HepG2 (cell line): ENCODE measurements around the gene OTOP2. TPM values are rescaled to one million over a fixed set of nuclear protein-coding genes. Genes with fewer than 3 reads are reported as not detected.

Source experiments
- ATAC-seq: fragments of 200-7000 bp; cut with Tn5 transposase; 3 replicates; pipeline ENCODE4 v1.9.1; 2020; ENCODE audit warnings: mild to moderate bottlenecking, moderate library complexity
- BruUV-seq: library from RNA; stranded (reverse); fragments of 400-500 nt; replicated peaks from 2 replicates; lab custom pipeline; 2021; lab: Mats Ljungman, UMichigan
- CTCF ChIA-PET: fragments of 300-600 bp; formaldehyde crosslinking; extraction: SDS; loops from one replicate; lab custom pipeline; 2021; ENCODE audit warnings: low total read pairs, inconsistent platforms, low intra/inter-chr PET ratio; lab: Yijun Ruan, JAX
- POLR2A ChIA-PET: fragments of 350-600 bp; sonication (Branson Sonifier 250); formaldehyde crosslinking; loops from one replicate; lab custom pipeline; 2020; ENCODE audit warnings: antibody characterized with exemption, inconsistent platforms; lab: Yijun Ruan, JAX
- DNase-seq: peaks from one replicate; pipeline ENCODE4 v3.0.0-alpha.2; 2015; ENCODE audit warnings: low spot score
- FAIRE-seq: peaks from 3 replicates; lab custom pipeline; 2011; peaks lifted over from hg19 to GRCh38; lab: Jason Lieb, UNC
- H2AFZ ChIP-seq: one replicate; pipeline ENCODE4 v1.6.1; 2011; ENCODE audit warnings: low read length, inconsistent platforms
- H3K27ac ChIP-seq: fragments of 300-600 bp; 3 replicates; pipeline ENCODE4 v1.8.0; 2011; ENCODE audit warnings: mixed run types, mild to moderate bottlenecking, mixed read lengths, low read length, inconsistent platforms; ENCODE audit not compliant: insufficient read depth; ENCODE audit errors: extremely low read length
- H3K27me3 ChIP-seq, 2 experiments: fragments of 200-600 bp in 1 of 2; 2 replicates in 1 of 2; 3 replicates in 1 of 2; pipeline versions ENCODE4 v1.6.0 to v1.8.0; 2011; ENCODE audit warnings: low read length in 2 of 2, mild to moderate bottlenecking in 2 of 2, moderate library complexity in 2 of 2, inconsistent platforms in 1 of 2; ENCODE audit not compliant: insufficient read depth in 2 of 2, control insufficient read depth in 1 of 2
- H3K36me3 ChIP-seq, 2 experiments: fragments of 200-600 bp in 1 of 2; replicated peaks in 1 of 2; 2 replicates in 1 of 2; 3 replicates in 1 of 2; pipeline versions ENCODE4 v1.5.1 to v1.8.0; 2011; ENCODE audit warnings: low read length in 2 of 2, inconsistent platforms in 1 of 2; ENCODE audit not compliant: insufficient read depth in 2 of 2, control insufficient read depth in 1 of 2
- H3K4me1 ChIP-seq: 2 replicates; pipeline ENCODE4 v1.5.1; 2012; ENCODE audit warnings: low read length, inconsistent platforms; ENCODE audit not compliant: insufficient read depth
- H3K4me2 ChIP-seq: 2 replicates; pipeline ENCODE4 v1.6.0; 2011; ENCODE audit warnings: low read depth, low read length, inconsistent platforms
- H3K4me3 ChIP-seq, 3 experiments: fragments of 200-600 bp in 1 of 3; sonication (generic), shearing (Covaris generic) in 1 of 3; replicated peaks in 1 of 3; 2 replicates each; pipeline ENCODE4 v1.5.1; 2011 to 2016; ENCODE audit warnings: low read length in 3 of 3, inconsistent platforms in 2 of 3, low read depth in 2 of 3, mild to moderate bottlenecking in 2 of 3, control low read depth in 1 of 3, mixed read lengths in 1 of 3; ENCODE audit not compliant: insufficient read depth in 1 of 3
- H3K79me2 ChIP-seq: one replicate; pipeline ENCODE4 v1.6.1; 2011; ENCODE audit warnings: low read length, inconsistent platforms; ENCODE audit not compliant: insufficient read depth
- H3K9ac ChIP-seq: 2 replicates; pipeline ENCODE4 v1.6.0; 2011; ENCODE audit warnings: mild to moderate bottlenecking, low read depth, low read length, inconsistent platforms; ENCODE audit not compliant: insufficient read depth
- H3K9me3 ChIP-seq: 2 replicates; pipeline ENCODE4 v1.5.1; 2012; ENCODE audit warnings: mild to moderate bottlenecking, low read length
- H4K20me1 ChIP-seq: 2 replicates; pipeline ENCODE4 v1.6.0; 2011; ENCODE audit warnings: inconsistent platforms, mild to moderate bottlenecking, low read length, moderate library complexity; ENCODE audit not compliant: insufficient read depth
- EZH2 ChIP-seq: conservative IDR thresholded peaks from 2 replicates; pipeline ENCODE4 v1.6.1; 2012; ENCODE audit warnings: mild to moderate bottlenecking, low read depth, low read length, moderate library complexity
- SRSF1 ChIP-seq: fragments of 200-400 bp; formaldehyde crosslinking; optimal IDR thresholded peaks from 2 replicates; pipeline ENCODE3; 2017; ENCODE audit warnings: mild to moderate bottlenecking, low read depth, low read length, moderate library complexity
- ZNF382 ChIP-seq: sonication (generic); formaldehyde crosslinking; IDR thresholded peaks from 2 replicates; pipeline ENCODE4 v1.5.0; 2020; ENCODE audit warnings: missing genetic modification reagents, mild to moderate bottlenecking, borderline replicate concordance
- WGBS: methylation state at CpG from one replicate; pipeline ENCODE4 v1.1.6; 2017; ENCODE audit warnings: low lambda C conversion rate; 5-methylcytosine and 5-hydroxymethylcytosine counted together
- in situ Hi-C: cut with HindIII; loops from 2 replicates; pipeline ENCODE4 v1.10.0; 2017; ENCODE audit warnings: low pct_unique_long_range_greater_than_20kb; ENCODE audit not compliant: extremely low pct_ligation_motif_present
- intact Hi-C: fragments of 100-400 bp; cut with micrococcal nuclease; formaldehyde crosslinking; loops from one replicate; pipeline ENCODE4 v1.10.0; 2022; ENCODE audit not compliant: unreplicated experiment
- polyA plus RNA-seq, 8 experiments: library from polyadenylated mRNA; depleted of rRNA in 3 of 8; stranded (reverse) in 7 of 8; unstranded in 1 of 8; fragments of >200 nt; fragmentation: Illumina TruSeq in 4 of 8; extraction: Trizol in 4 of 8; gene quantifications; 2 replicates each; pipeline versions ENCODE4 v1.2.1 to v1.2.3, GENCODE V29; 2011 to 2016; ENCODE audit warnings: low read depth in 4 of 8, missing spikeins in 1 of 8, mixed read lengths in 1 of 8; ENCODE audit not compliant: insufficient read depth in 1 of 8
- total RNA-seq, 5 experiments: library from RNA; depleted of rRNA; stranded (reverse); fragments of >200 nt; fragmentation: Illumina TruSeq; extraction: Trizol; gene quantifications; 2 replicates each; pipeline ENCODE4 v1.2.3, GENCODE V29; 2016; ENCODE audit warnings: low read depth in 1 of 5

The OTOP2 gene
- total and polyA plus RNA-seq, 2 of the 13 experiments (the other 11 are each of a cell fraction or from before 2014, with no cell fraction given), result not detected

- 41% methylated on average over 10 of the region's 13 CpGs for WGBS
- POLR2A ChIA-PET, result no interaction called here
- Histone ChIP-seq H3K4me1 (no peaks in the 10 kb centered on the region), H3K79me2 (no peaks in the 10 kb centered on the region), H3K4me3 (no peak overlapping the region), H3K36me3 (no peaks in the 10 kb centered on the region), H3K27me3 (peaks cover 19 to 73% of the 10 kb centered on the region in 2 experiments; a peak in 4 of 5 replicates), H4K20me1 (no peaks in the 10 kb centered on the region), H3K9me3 (no peaks in the 10 kb centered on the region), H3K4me2 (no peak overlapping the region), H3K9ac (no peak overlapping the region), H2AFZ (no peak overlapping the region), H3K27ac (no peak overlapping the region)
- no TSS peak for BruUV-seq
- no peak for ATAC-seq
- FAIRE-seq, result no peak
- CTCF ChIA-PET, result no interaction called here
- TF ChIP-seq ZNF382 (CRISPR knock-in tag), result no peak
- in situ Hi-C loops, result no loop called here
- intact Hi-C loops, result no loop called here
- no peak for DNase-seq
Measured at GRCh38 chr17:74943808-74944522, 19.9 kb downstream of the OTOP2 start.

GRCh38 chr17:74945543-74945942 is 21.5 kb downstream of the OTOP2 start:
- no peak for TF ChIP-seq SRSF1
- 0 out of 2 replicates have a peak, but pooled peaks have one; percentile 47 for TF ChIP-seq EZH2
- POLR2A ChIA-PET, result no interaction called here
- Histone ChIP-seq H4K20me1 (no peaks in the 10 kb centered on the region), H2AFZ (no peak overlapping the region), H3K4me1 (no peaks in the 10 kb centered on the region), H3K9me3 (no peaks in the 10 kb centered on the region), H3K79me2 (no peaks in the 10 kb centered on the region), H3K27ac (no peak overlapping the region), H3K36me3 (no peaks in the 10 kb centered on the region), H3K4me2 (no peak overlapping the region), H3K4me3 (no peak overlapping the region), H3K27me3 (peaks cover 22 to 77% of the 10 kb centered on the region in 2 experiments; a peak in 4 of 5 replicates), H3K9ac (no peak overlapping the region)
- ATAC-seq, result no peak
- CTCF ChIA-PET, result no interaction called here
- intact Hi-C loops (no loop called here), in situ Hi-C loops (no loop called here)
- no TSS peak for BruUV-seq
- FAIRE-seq, result no peak
- 9% methylated on average over 6 of the region's 6 CpGs for WGBS
- DNase-seq, result no peak
